ENCODE results near the gene PCDHGB7. TPM values are rescaled to one million over a fixed set of nuclear protein-coding genes. Genes with fewer than 3 reads are reported as not detected.

PCDHGB7 gene
- total and polyA plus RNA-seq, 10 of the 15 experiments (the other 5 are each of a cell fraction or from before 2014, with no cell fraction given), result 0.27 to 1.3 (median 0.54) TPM; not detected in 2

DNA sequence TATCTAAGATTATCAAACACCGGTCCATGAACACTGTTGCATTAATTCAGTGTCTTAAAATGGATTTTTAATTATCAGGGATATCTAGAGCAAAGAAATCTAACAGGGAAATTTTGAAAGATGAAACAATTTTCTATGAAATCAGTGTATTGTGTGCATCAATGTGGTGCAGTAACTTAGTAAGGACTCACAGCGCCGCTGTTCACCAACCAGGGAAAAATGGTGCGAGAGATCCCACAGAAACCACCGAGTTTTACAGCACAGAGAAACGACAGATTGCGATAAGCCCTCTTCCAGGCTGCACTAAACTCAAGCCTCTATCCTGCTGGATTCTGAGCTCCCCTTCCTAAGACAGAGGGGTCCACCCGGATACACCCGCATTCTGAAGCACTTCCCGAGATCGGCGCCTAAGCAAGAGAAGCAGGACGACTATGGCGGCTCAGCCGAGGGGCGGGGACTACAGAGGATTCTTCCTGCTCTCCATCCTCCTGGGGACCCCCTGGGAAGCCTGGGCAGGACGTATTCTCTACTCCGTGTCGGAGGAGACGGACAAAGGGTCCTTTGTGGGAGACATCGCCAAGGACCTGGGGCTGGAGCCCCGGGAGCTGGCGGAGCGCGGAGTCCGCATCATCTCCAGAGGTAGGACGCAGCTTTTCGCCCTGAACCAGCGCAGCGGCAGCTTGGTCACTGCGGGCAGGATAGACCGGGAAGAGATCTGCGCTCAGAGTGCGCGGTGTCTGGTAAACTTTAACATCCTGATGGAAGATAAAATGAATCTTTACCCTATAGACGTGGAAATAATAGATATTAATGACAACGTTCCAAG is 34.8 kb upstream of the PCDHGB7 start, which contains the start of gene PCDHGA7:
TSS of gene PCDHGA7 (plus strand) at position 274 of the 826 bp plus-strand sequence. CDS start at position 432, 158 bp downstream.
- Histone ChIP-seq H2AFZ (ENCODE audit: control insufficient read depth, low read depth, low read length) (no peak within 1 kb of the TSS), H4K20me1 (ENCODE audit: control insufficient read depth, insufficient read depth) (no peaks in the 10 kb centered on the region), H3K27me3 (replicated peaks in 1 of 2; ENCODE audit: control insufficient read depth in 2 of 2, insufficient read depth in 2 of 2, low read length in 1 of 2) (no peaks in the 10 kb centered on the region), H3K4me2 (ENCODE audit: control insufficient read depth, insufficient read depth) (no peak within 1 kb of the TSS), H3K4me3 (no peak within 1 kb of the TSS), H3K36me3 (ENCODE audit: control insufficient read depth in 2 of 2, insufficient read depth in 2 of 2, low read length in 1 of 2) (no peaks in the 10 kb centered on the region), H3K4me1 (ENCODE audit: control insufficient read depth, insufficient read depth, low read length) (no peaks in the 10 kb centered on the region), H3K9ac (ENCODE audit: control insufficient read depth, insufficient read depth, low read length) (no peak within 1 kb of the TSS), H3K27ac (ENCODE audit: control insufficient read depth, insufficient read depth) (no peak within 1 kb of the TSS), H3K9me3 (replicated peaks; ENCODE audit: control insufficient read depth, insufficient read depth, low read length) (no peaks in the 10 kb centered on the region; the same call in 2 of the 3 replicates), H3K79me2 (ENCODE audit: control insufficient read depth, insufficient read depth, low read length) (no peaks in the 10 kb centered on the region)
- ATAC-seq, result no peak
- ChIA-PET SMC1A (ENCODE audit: uncharacterized antibody, unreplicated experiment) (no interaction called here), POLR2A (no interaction called here), RAD21 (ENCODE audit: unreplicated experiment) (no interaction called here), CTCF (interaction anchor here (0.8 to 1.5 kb wide), 2 partner anchors 9 to 175 kb away, joined by 3 read pairs; no protein-coding TSS in a partner anchor)
- in situ Hi-C loops (cut with MboI) (no loop called here), intact Hi-C loops (cut with micrococcal nuclease; ENCODE audit: unreplicated experiment) (no loop called here)
- 13% methylated on average over 37 of the region's 37 CpGs for WGBS (ENCODE audit: insufficient coverage, insufficient replicate concordance, low lambda C conversion rate, missing lambda C conversion rate)
- no peak for DNase-seq (ENCODE audit: low read depth, low spot score)
- FAIRE-seq, result no peak
- no peak for TF ChIP-seq GATAD2B (conservative IDR thresholded peaks at IDR 0.05; ENCODE audit: low read depth)
- no peak for TF ChIP-seq IKZF2 (IDR thresholded peaks at IDR 0.05)
- TF ChIP-seq, protein P1, sequence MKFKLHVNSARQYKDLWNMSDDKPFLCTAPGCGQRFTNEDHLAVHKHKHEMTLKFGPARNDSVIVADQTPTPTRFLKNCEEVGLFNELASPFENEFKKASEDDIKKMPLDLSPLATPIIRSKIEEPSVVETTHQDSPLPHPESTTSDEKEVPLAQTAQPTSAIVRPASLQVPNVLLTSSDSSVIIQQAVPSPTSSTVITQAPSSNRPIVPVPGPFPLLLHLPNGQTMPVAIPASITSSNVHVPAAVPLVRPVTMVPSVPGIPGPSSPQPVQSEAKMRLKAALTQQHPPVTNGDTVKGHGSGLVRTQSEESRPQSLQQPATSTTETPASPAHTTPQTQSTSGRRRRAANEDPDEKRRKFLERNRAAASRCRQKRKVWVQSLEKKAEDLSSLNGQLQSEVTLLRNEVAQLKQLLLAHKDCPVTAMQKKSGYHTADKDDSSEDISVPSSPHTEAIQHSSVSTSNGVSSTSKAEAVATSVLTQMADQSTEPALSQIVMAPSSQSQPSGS (IDR thresholded peaks at IDR 0.05; ENCODE audit: low read length), result no peak
- no peak for TF ChIP-seq RFX5 (IDR thresholded peaks at IDR 0.05; ENCODE audit: low read depth, low read length)
- TF ChIP-seq PAX8 (IDR thresholded peaks at IDR 0.05), result no peak
- BruUV-seq (replicated peaks), result no TSS peak
